ENCODE measurements around the gene SIRPA.

The SIRPA gene

DNA sequence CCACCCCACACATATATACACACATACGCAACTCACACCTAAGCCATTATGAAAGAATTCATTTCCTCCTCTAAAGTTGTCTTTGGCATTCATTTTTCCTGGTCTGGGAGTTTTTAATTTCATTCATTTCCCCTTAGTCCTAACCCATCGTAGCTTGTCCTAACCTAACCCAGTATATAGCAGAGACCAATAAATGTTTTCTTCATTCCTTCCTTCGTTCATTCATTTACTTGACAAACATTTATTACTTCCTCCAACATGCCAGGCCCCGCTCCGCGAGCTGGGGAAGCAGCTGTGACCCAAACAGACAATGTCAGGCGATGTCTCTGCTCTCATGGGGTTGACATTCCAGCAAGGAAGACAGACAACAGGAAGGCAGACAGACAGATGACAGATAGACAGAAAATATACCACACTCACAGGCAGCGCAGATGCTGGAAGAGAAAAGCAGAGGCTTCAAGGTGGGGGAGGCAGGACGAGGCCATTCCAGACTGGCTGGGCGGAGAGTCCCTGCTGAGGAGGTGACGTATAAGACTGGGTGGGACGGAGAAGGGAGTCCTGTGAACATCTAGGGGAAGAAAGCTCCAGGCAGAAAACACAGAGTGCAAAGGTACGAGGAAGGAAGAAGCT lies 33.7 kb upstream of the SIRPA start:
- Histone ChIP-seq H3K4me2 (ENCODE audit: low read length) (no peak overlapping the region), H3K4me3 (ENCODE audit: low read depth, low read length) (no peak overlapping the region), H3K4me1 (no peaks in the 10 kb centered on the region), H2AFZ (no peak overlapping the region), H3K27me3 (ENCODE audit: control insufficient read depth, insufficient read depth, low read length) (no peaks in the 10 kb centered on the region), H3K79me2 (no peaks in the 10 kb centered on the region), H3K36me3 (ENCODE audit: control insufficient read depth, insufficient read depth, low read length) (no peaks in the 10 kb centered on the region), H3K9ac (no peak overlapping the region), H3K9me3 (ENCODE audit: control insufficient read depth, low read length) (no peaks in the 10 kb centered on the region), H3K27ac (no peak overlapping the region)
- TF ChIP-seq, protein P1, sequence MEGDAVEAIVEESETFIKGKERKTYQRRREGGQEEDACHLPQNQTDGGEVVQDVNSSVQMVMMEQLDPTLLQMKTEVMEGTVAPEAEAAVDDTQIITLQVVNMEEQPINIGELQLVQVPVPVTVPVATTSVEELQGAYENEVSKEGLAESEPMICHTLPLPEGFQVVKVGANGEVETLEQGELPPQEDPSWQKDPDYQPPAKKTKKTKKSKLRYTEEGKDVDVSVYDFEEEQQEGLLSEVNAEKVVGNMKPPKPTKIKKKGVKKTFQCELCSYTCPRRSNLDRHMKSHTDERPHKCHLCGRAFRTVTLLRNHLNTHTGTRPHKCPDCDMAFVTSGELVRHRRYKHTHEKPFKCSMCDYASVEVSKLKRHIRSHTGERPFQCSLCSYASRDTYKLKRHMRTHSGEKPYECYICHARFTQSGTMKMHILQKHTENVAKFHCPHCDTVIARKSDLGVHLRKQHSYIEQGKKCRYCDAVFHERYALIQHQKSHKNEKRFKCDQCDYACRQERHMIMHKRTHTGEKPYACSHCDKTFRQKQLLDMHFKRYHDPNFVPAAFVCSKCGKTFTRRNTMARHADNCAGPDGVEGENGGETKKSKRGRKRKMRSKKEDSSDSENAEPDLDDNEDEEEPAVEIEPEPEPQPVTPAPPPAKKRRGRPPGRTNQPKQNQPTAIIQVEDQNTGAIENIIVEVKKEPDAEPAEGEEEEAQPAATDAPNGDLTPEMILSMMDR (IDR thresholded peaks at IDR 0.05) = no peak

GRCh38 chr20:1861996-1862662 lies 33.1 kb upstream of the SIRPA start:
- no peak overlapping the region for H3K4me3 ChIP-seq (ENCODE audit: low read depth, low read length)
- H3K79me2 ChIP-seq = no peaks in the 10 kb centered on the region
- H3K4me1 ChIP-seq = no peaks in the 10 kb centered on the region
- no peaks in the 10 kb centered on the region for H3K36me3 ChIP-seq (ENCODE audit: control insufficient read depth, insufficient read depth, low read length)
- TF ChIP-seq, protein P1 (IDR thresholded peaks at IDR 0.05) = no peak
- no peaks in the 10 kb centered on the region for H3K9me3 ChIP-seq (ENCODE audit: control insufficient read depth, low read length)
- no peak overlapping the region for H3K27ac ChIP-seq
- H3K4me2 ChIP-seq (ENCODE audit: low read length) = no peak overlapping the region
- H2AFZ ChIP-seq = no peak overlapping the region
- no peaks in the 10 kb centered on the region for H3K27me3 ChIP-seq (ENCODE audit: control insufficient read depth, insufficient read depth, low read length)
- H3K9ac ChIP-seq = no peak overlapping the region

DNA sequence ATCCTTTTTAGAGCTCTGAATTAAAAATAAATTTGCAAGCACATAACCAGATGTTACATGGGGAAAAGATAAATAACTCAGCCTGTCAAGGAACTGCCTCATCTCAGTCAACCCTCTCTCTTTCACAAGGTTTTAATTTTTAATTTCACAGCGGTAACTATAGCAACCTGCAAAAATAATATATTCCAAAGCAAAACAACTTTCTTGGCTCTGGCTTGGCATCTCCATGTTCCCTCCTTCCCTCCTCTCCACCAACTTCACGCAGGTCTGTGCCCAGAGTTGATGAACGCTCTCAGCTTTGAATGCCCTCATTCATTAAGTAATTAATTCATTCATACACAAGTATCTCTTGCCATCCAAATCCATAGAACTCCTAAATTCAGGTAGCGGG lies 32.5 kb upstream of the SIRPA start:
- H3K4me3 ChIP-seq (ENCODE audit: low read depth, low read length) = no peak overlapping the region

DNA sequence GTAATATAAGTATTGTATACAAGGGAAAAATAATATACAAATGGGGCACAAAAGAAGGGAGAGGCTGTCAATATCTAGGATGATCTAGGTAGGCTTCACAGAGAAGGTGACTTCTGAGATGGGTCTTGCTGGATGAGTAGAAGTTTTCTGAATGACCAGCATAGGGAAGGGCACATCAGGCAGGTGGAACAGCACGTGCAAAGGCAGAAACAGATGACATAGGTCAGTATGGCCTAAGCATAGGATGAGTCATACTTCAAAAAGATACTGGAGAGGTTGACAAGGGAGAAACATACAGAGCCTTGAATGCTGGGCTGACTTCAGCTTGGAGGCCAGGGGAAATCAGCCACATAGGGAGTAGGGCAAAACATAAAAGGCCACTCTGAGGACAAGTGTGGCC lies 31.9 kb upstream of the SIRPA start:
- Histone ChIP-seq H3K79me2 (no peaks in the 10 kb centered on the region), H3K36me3 (ENCODE audit: control insufficient read depth, insufficient read depth, low read length) (no peaks in the 10 kb centered on the region), H3K4me2 (ENCODE audit: low read length) (no peak overlapping the region), H3K27ac (no peak overlapping the region), H3K4me3 (ENCODE audit: low read depth, low read length) (no peak overlapping the region), H3K27me3 (ENCODE audit: control insufficient read depth, insufficient read depth, low read length) (no peaks in the 10 kb centered on the region), H3K9ac (no peak overlapping the region), H3K9me3 (ENCODE audit: control insufficient read depth, low read length) (no peaks in the 10 kb centered on the region), H3K4me1 (no peaks in the 10 kb centered on the region), H2AFZ (no peak overlapping the region)
- TF ChIP-seq, protein P1 (IDR thresholded peaks at IDR 0.05) = no peak

More for the DNA sequence above, 32.5 kb upstream of the SIRPA start:
- Histone ChIP-seq H3K9ac (no peak overlapping the region), H3K27ac (no peak overlapping the region), H3K36me3 (ENCODE audit: control insufficient read depth, insufficient read depth, low read length) (no peaks in the 10 kb centered on the region), H3K4me2 (ENCODE audit: low read length) (no peak overlapping the region), H3K79me2 (no peaks in the 10 kb centered on the region), H2AFZ (no peak overlapping the region), H3K9me3 (ENCODE audit: control insufficient read depth, low read length) (no peaks in the 10 kb centered on the region), H3K4me1 (no peaks in the 10 kb centered on the region), H3K27me3 (ENCODE audit: control insufficient read depth, insufficient read depth, low read length) (no peaks in the 10 kb centered on the region)
- TF ChIP-seq, protein P1 (IDR thresholded peaks at IDR 0.05) = no peak

DNA sequence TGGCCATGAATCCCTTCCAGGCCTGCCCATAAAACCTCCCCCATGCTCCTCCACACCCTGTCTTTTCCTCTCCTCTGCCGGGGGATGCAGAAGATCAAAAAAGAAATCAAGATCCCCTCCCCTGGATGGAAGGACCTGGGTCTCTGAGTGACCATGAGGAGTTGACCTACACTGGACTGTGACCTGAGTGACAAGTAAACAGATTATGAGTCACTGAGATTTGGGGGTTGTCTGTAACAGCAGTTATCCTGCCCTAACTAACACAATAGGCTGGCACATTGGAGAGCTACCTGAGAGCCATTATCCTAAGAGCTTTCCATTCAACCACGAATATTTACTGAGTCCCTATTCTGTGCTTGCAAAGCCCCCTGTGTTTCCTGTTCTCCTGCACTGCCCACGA lies 28.4 kb upstream of the SIRPA start:
- TF ChIP-seq, protein P1 (IDR thresholded peaks at IDR 0.05) = no peak
- H3K4me1 ChIP-seq = no peaks in the 10 kb centered on the region
- no peak overlapping the region for H3K4me3 ChIP-seq (ENCODE audit: low read depth, low read length)
- H3K27ac ChIP-seq = no peak overlapping the region
- H3K27me3 ChIP-seq (ENCODE audit: control insufficient read depth, insufficient read depth, low read length) = no peaks in the 10 kb centered on the region
- H3K79me2 ChIP-seq = no peaks in the 10 kb centered on the region
- H3K4me2 ChIP-seq (ENCODE audit: low read length) = no peak overlapping the region
- no peaks in the 10 kb centered on the region for H3K9me3 ChIP-seq (ENCODE audit: control insufficient read depth, low read length)
- H3K36me3 ChIP-seq (ENCODE audit: control insufficient read depth, insufficient read depth, low read length) = no peaks in the 10 kb centered on the region
- H2AFZ ChIP-seq = no peak overlapping the region
- no peak overlapping the region for H3K9ac ChIP-seq

All from parathyroid adenoma (tissue), 2 donors.